T-helper 1 cell treated with Interleukin-12 subunit alpha and Interleukin-12 subunit beta and Interleukin-4 antibody, amounts not matched to agents 30 μg/mL and 1 μg/mL, for 36 hours (primary cell): ENCODE results near the gene SPRR2B.
"Not testable (repeated sequence)": the region's sequence is repeated elsewhere in the genome, so short reads cannot be mapped to it uniquely, and the experiment has no call there.

Experiments
- H3K27ac Mint-ChIP-seq: one replicate; pipeline ENCODE4 v1.8.0; 2021; ENCODE audit warnings: mild to moderate bottlenecking, mixed read lengths
- H3K27me3 Mint-ChIP-seq: one replicate; pipeline ENCODE4 v1.8.0; 2021; ENCODE audit warnings: low read depth, mixed read lengths
- H3K36me3 Mint-ChIP-seq: one replicate; pipeline ENCODE4 v1.8.0; 2021; ENCODE audit warnings: low read depth, mixed read lengths
- H3K4me1 Mint-ChIP-seq: one replicate; pipeline ENCODE4 v1.8.0; 2021; ENCODE audit warnings: low read depth, mixed read lengths
- H3K4me3 Mint-ChIP-seq: one replicate; pipeline ENCODE4 v1.8.0; 2021; ENCODE audit warnings: mild to moderate bottlenecking, moderate library complexity, mixed read lengths
- H3K9me3 Mint-ChIP-seq: one replicate; pipeline ENCODE4 v1.8.0; 2021; ENCODE audit warnings: mixed read lengths

SPRR2B gene

DNA sequence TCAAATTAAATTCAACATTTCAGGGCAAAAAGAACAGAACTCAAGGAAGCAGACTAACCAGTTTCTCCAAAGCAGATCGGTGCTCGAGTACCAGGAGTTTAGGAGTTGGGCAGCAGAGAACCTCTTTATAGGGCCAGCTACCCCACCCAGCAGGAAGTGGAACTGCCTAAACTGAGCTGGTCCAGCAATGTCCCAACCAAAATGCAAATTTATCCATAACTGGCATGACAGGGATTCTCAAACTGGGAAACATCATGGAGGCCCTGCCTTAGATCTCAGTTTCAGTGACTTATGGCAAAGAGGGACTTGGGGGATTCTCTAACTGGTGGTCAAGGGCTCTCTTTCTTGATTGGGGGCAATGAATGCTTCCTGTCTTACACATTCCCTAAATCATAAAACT lies at the start of gene SPRR2B:
SPRR2B (minus strand) TSS at position 101 of the 400 bp plus-strand sequence. CDS start 772 bp downstream, outside the sequence.
- Mint-ChIP-seq H3K4me1 (no peaks in the 10 kb centered on the region), H3K36me3 (no peaks in the 10 kb centered on the region), H3K4me3 (no peak within 1 kb of the TSS), H3K9me3 (no peaks in the 10 kb centered on the region), H3K27ac (no peak within 1 kb of the TSS), H3K27me3 (peaks cover 6% of the 10 kb centered on the region)

DNA sequence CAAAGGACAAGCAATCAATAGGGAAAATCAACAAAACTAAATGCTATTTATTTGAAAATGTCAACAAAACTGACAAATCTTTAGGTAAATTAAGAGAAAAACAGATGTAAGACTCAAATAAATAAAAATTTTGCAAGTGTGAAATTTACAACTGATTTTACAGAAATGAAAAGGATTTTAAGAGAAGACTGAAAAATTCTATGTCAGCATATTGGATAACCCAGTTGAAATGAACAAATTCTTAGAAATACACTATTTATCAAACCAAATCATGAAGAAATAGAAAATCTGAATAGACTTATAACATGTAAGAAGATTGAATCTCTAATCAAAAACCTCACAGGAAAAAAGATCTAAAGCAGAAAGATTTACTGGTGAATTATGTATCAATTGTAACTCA lies 49.5 kb upstream of the SPRR2B start:
- Mint-ChIP-seq H3K36me3 (no peaks in the 10 kb centered on the region), H3K4me1 (no peaks in the 10 kb centered on the region), H3K4me3 (no peak overlapping the region), H3K27ac (no peak overlapping the region), H3K9me3 (peaks cover 4% of the 10 kb centered on the region), H3K27me3 (peaks cover 12% of the 10 kb centered on the region)

DNA sequence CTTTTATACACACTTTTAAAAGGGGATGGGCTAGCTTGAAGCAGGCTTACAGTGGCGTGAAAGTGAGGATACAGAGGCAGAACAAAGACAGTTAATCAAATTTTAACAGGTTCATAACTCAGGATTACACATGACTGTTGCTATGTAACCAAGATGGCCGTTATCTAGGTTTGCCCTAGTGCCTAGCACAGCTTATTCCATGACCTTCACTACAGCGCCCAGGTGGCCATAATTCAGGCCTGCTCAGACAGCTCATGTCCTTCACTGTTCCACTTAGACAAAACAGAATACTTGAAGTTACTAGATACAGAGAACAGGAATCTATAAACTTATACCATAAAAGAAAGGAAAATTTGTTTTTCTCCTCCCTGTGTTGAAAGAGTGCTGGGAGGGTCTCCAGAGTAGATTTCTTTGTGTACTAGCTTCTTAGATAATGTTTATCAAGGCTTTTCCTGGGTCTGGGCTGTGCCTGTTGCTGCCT lies 48.1 kb upstream of the SPRR2B start:
- Mint-ChIP-seq H3K36me3 (no peaks in the 10 kb centered on the region), H3K27me3 (peaks cover 12% of the 10 kb centered on the region), H3K4me3 (no peak overlapping the region), H3K27ac (no peak overlapping the region), H3K9me3 (no peaks in the 10 kb centered on the region), H3K4me1 (no peaks in the 10 kb centered on the region)

DNA sequence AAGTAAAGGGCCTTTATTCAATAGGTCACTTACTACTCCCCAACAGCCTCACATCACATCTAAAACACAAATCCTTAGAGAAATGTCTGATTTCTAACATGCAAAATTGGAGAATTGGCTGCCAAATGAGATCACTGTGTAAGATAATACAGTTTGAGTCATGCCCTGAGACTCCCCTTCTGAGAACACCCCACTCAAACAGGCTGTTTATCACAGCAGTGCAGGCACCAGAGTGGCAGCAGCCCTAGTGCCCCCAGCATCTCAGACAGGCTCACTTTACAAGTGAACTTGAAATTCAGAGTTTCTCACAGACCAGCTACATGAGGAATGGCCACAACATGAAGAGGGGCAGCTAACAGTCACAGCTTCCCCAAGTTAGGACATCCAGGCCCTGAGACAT lies 43.9 kb upstream of the SPRR2B start:
- H3K4me1 Mint-ChIP-seq, H3K4me3 Mint-ChIP-seq, H3K27ac Mint-ChIP-seq, H3K9me3 Mint-ChIP-seq, H3K36me3 Mint-ChIP-seq, H3K27me3 Mint-ChIP-seq: not testable (repeated sequence)

DNA sequence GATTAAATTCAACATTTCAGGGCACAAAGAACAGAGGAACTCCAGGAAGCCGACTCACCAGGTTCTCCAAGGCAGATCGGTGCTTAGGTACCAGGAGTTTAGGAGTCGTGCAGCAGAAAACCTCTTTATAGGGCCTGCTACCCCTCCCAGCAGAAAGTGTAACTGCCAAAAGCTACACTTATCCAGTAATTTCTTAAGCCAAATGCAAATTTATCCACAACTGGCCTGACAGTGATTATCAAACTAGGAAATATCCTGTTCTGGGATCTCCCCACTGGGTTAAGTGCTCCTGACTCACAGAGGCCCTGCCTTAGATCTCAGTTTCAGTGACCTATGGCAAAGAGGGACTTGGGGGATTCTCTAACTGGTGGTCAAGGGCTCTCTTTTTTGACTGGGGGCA lies 42.0 kb upstream of the SPRR2B start, which contains the start of gene SPRR2F:
SPRR2F (minus strand) TSS at position 101 of the 400 bp plus-strand sequence. CDS start 783 bp downstream, outside the sequence.
- H3K4me3 Mint-ChIP-seq, result no peak within 1 kb of the TSS
- H3K27ac Mint-ChIP-seq, result no peak within 1 kb of the TSS

DNA sequence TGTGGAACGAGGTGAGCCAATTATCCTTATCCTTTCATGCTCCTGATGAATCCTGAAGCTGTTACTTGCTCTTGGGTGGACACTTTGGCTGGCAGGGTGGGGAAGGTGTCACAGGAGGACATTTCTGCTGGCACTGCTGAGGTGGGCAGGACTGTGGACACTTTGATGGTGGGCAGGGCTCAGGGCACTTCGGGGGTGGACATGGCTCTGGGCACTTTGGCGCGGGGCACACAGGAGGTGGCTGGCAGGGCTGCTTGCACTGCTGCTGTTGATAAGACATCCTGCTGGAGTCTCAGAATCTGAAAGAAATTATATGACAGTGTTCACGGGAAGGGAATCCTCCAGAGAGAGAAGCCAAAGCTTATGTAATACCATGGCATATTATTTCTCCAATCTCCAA lies 41.0 kb upstream of the SPRR2B start:
- not testable (repeated sequence) for H3K27me3 Mint-ChIP-seq, H3K4me3 Mint-ChIP-seq, H3K4me1 Mint-ChIP-seq, H3K36me3 Mint-ChIP-seq, H3K27ac Mint-ChIP-seq, H3K9me3 Mint-ChIP-seq

More for the DNA sequence above, 42.0 kb upstream of the SPRR2B start, which contains the start of gene SPRR2F:
- Mint-ChIP-seq H3K36me3 (no peaks in the 10 kb centered on the region), H3K4me1 (no peaks in the 10 kb centered on the region), H3K9me3 (no peaks in the 10 kb centered on the region), H3K27me3 (peaks cover 4% of the 10 kb centered on the region)

DNA sequence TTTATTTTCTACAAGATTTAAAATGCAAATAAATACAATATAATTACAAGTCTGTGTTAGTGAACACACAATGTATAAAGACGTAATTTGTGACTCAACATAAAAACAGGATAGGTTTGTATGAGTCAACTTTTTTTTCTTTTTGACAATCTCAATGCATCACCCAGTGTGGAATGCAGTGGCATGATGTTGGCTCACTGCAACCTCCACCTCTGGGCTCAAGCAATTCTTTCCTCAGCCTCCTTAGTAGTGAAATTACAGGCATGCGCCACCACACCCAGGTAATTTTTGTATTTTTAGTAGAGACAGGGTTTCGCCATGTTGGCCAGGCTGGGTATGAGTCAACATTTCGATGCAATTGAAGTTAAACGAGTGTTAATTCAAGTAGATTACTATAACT lies 28.8 kb upstream of the SPRR2B start:
- Mint-ChIP-seq H3K4me1 (no peaks in the 10 kb centered on the region), H3K27ac (no peak overlapping the region), H3K36me3 (no peaks in the 10 kb centered on the region), H3K9me3 (no peaks in the 10 kb centered on the region), H3K27me3 (peaks cover 7% of the 10 kb centered on the region), H3K4me3 (no peak overlapping the region)

DNA sequence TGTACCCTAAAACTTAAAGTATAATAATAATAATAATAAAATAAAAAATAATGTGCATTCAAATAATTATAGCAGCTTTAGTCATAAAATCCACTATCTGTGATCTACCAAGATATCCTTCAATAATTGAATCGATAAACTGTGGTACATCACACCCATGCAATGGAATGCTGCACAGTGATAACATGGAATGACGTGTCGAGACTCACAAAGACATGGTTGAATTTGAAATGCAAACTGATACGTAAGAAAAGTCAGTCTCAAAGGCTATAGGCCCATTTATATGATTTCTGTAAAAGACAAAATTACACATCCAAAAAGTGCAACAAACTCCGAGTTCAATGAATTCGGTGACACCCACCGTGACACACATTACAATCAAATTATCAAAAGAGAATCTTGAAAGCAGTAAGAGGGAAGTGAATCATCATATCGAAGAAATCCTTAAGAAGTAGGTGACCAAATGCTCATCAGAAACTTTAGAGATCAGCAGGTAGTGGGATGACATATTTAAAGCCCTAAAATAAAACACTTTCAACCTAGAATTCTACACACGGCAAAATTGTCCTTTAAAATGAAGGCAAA lies 28.1 kb upstream of the SPRR2B start:
- Mint-ChIP-seq H3K27ac (no peak overlapping the region), H3K4me1 (no peaks in the 10 kb centered on the region), H3K4me3 (no peak overlapping the region), H3K9me3 (no peaks in the 10 kb centered on the region), H3K36me3 (no peaks in the 10 kb centered on the region), H3K27me3 (peaks cover 10% of the 10 kb centered on the region)

DNA sequence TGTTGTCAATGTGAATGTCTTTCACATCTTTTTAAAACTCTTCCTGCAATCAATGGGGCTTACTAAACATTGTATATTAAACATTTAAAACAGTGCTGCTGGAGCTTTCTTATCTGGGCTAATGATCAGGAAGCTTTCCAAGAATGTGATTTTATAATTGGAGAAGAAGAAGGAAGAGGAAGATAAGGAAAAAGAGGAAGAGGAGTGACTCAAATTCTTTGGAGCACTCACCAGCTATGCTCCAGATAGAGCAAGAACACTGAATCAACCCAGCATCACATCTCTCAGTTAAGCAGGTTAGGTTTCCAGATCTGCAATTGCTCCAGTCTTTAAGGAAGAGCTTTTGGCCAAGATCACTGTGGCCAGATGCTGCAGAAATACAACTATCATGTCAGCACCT lies 24.4 kb upstream of the SPRR2B start:
- H3K9me3 Mint-ChIP-seq, result no peaks in the 10 kb centered on the region
- no peaks in the 10 kb centered on the region for H3K4me1 Mint-ChIP-seq
- no peaks in the 10 kb centered on the region for H3K36me3 Mint-ChIP-seq
- peaks cover 8% of the 10 kb centered on the region for H3K27me3 Mint-ChIP-seq
- no peak overlapping the region for H3K27ac Mint-ChIP-seq
- no peak overlapping the region for H3K4me3 Mint-ChIP-seq

DNA sequence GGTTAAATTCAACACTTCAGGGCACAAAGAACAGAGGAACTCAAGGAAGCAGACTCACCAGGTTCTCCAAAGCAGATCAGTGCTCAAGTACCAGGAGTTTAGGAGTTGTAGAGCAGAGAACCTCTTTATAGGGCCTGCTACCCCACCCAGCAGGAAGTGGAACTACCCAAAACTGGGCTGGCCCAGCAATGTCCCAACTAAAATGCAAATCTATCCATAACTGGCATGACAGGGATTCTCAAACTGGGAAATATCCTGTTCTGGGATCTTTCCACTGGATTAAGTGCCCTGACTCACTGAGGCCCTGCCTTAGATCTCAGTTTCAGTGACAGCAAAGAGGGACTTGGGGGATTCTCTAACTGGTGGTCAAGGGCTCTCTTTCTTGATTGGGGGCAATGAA lies 23.0 kb upstream of the SPRR2B start, which contains the start of gene SPRR2E:
SPRR2E (minus strand) TSS at position 101 of the 400 bp plus-strand sequence. CDS start 775 bp downstream, outside the sequence.
- Mint-ChIP-seq H3K36me3 (no peaks in the 10 kb centered on the region), H3K27ac (no peak within 1 kb of the TSS), H3K4me3 (no peak within 1 kb of the TSS), H3K27me3 (peaks cover 8% of the 10 kb centered on the region), H3K9me3 (no peaks in the 10 kb centered on the region), H3K4me1 (no peaks in the 10 kb centered on the region)

DNA sequence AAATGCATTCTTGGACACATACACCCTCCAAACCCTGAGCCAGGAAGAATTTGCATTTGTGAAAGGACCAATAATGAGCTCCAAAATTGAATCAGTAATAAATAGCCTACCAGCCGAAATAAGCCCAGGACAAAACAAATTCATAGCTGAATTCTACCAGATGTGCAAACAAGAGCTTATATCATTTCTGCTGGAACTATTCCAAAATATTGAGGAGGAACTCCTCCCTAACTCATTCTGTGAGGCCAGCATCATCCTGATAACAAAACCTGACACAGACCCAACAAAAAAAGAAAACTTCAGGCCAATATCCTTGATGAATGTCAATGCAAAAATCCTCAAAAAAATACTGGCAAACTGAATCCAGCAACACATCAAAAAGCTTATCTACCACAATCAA lies 16.2 kb upstream of the SPRR2B start:
- H3K9me3 Mint-ChIP-seq, result no peaks in the 10 kb centered on the region
- H3K4me1 Mint-ChIP-seq, result no peaks in the 10 kb centered on the region
- no peak overlapping the region for H3K4me3 Mint-ChIP-seq
- no peaks in the 10 kb centered on the region for H3K36me3 Mint-ChIP-seq
- no peak overlapping the region for H3K27ac Mint-ChIP-seq
- peaks cover 3% of the 10 kb centered on the region for H3K27me3 Mint-ChIP-seq

DNA sequence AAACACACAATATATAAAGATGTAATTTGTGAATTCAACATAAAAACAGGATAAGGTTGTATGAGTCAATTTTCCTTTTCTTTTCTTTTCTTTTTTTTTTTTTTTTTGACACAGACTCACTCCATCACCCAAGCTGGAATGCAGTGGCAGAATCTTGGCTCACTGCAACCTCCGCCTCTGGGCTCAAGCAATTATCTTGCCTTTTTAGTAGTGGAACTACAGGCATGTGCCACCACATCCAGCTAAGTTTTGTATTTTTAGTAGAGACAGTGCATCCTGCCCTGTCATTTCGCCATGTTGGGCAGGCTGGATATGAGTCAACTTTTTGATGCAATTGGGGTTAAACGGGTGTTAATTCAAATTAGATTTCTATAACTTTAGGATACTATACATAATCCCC lies 10.3 kb upstream of the SPRR2B start:
- Mint-ChIP-seq H3K9me3 (peaks cover 8% of the 10 kb centered on the region), H3K4me3 (no peak overlapping the region), H3K27me3 (peaks cover 6% of the 10 kb centered on the region), H3K27ac (no peak overlapping the region), H3K36me3 (no peaks in the 10 kb centered on the region), H3K4me1 (no peaks in the 10 kb centered on the region)

DNA sequence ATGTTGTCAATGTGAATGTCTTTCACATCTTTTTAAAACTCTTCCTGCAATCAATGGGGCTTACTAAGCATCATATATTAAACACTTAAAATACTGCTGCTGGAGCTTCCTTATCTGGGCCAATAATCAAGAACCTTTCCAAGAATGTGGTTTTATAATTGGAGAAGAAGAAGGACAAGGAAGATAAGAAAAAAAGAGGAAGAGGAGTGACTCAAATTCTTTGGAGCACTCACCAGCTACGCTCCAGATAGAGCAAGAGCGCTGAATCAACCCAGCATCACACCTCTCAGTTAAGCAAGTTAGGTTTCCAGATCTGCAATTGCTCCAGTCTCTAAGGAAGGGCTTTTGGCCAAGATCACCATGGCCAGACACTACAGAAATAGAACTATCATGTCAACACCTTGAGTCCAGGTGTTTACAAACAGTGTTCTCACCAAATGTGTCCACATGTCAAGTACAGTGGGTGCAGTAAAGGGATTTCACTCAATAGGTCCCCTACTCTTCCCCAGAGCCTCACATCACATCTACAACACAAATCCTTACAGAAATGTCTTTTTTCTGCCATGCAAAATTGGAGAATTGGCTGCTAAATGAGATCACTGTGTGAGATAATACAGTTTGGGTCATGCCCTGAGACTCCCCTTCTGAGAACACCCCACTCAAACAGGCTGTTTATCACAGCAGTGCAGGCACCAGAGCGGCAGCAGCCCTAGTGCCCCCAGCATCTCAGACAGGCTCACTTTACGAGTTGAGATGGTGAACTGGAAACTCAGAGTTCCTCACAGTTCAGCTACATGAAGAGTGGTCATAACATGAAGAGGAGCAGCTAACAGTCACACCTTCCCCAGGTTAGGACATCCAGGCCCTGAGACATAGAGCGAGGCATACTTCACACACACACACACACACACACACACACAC lies 1.7 kb upstream of the SPRR2B start:
- no peak overlapping the region for H3K4me3 Mint-ChIP-seq
- H3K36me3 Mint-ChIP-seq, result no peaks in the 10 kb centered on the region
- no peaks in the 10 kb centered on the region for H3K4me1 Mint-ChIP-seq
- H3K9me3 Mint-ChIP-seq, result no peaks in the 10 kb centered on the region
- H3K27ac Mint-ChIP-seq, result no peak overlapping the region
- peaks cover 4% of the 10 kb centered on the region for H3K27me3 Mint-ChIP-seq

DNA sequence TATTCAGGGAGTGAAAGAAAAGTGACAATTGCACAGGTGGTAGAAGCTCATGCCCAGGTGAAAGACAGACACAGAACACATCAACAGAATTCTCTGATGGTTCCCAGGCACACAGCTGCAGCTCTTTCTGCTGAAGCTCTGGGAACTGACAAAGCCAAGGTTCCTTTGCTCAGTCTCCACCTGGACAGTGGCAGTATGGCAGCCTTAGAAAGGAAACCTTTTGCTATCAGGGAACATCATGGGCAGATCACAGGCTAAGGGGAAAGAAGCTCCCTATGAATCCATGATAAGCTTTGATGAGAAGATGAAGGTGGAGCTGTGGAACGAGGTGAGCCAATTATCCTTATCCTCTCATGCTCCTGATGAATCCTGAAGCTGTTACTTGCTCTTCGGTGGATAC lies 1.2 kb downstream of the SPRR2B start:
- no peak overlapping the region for H3K4me3 Mint-ChIP-seq
- peaks cover 6% of the 10 kb centered on the region for H3K27me3 Mint-ChIP-seq
- no peaks in the 10 kb centered on the region for H3K36me3 Mint-ChIP-seq
- H3K27ac Mint-ChIP-seq, result no peak overlapping the region
- no peaks in the 10 kb centered on the region for H3K9me3 Mint-ChIP-seq
- H3K4me1 Mint-ChIP-seq, result no peaks in the 10 kb centered on the region
